Astrocyte of the cerebellum (primary cell): ENCODE measurements around the gene LYSMD2.

Source experiments
- DNase-seq: peaks from one replicate; pipeline ENCODE4 v3.0.0-alpha.2; 2011; ENCODE audit warnings: low read depth
- H3K4me3 ChIP-seq: 2 replicates; pipeline ENCODE4 v1.5.1; 2011; ENCODE audit warnings: mild to moderate bottlenecking, low read depth, low read length, moderate library complexity
- CTCF ChIP-seq: IDR thresholded peaks from 2 replicates; pipeline ENCODE4 v1.5.1; 2012; ENCODE audit warnings: low read length, low read depth, moderate library complexity, mild to moderate bottlenecking; ENCODE audit errors: missing control alignments
- in situ Hi-C: cut with HindIII; loops from 2 replicates; pipeline ENCODE4 v1.10.0; 2017; ENCODE audit warnings: low sequenced_read_pairs

The LYSMD2 gene

GRCh38 chr15:51775967-51776816, 38.7 kb upstream of the LYSMD2 start:
- peak; percentile 31 for DNase-seq
- H3K4me3 ChIP-seq: no peak overlapping the region
- in situ Hi-C loops: no loop called here
- peak; percentile 85 for TF ChIP-seq CTCF

- in situ Hi-C loops: loop anchor here (25.0 kb wide), 1 partner anchor 113 kb away; no protein-coding TSS in a partner anchor
- no peak for TF ChIP-seq CTCF
- H3K4me3 ChIP-seq: no peak overlapping the region
- no peak for DNase-seq
Observed at GRCh38 chr15:51774916-51775315, 37.5 kb upstream of the LYSMD2 start.

GRCh38 chr15:51771773-51772172, 34.3 kb upstream of the LYSMD2 start:
- no peak overlapping the region for H3K4me3 ChIP-seq
- in situ Hi-C loops: loop anchor here (25.0 kb wide), 1 partner anchor 109 kb away; no protein-coding TSS in a partner anchor
- no peak for TF ChIP-seq CTCF
- DNase-seq: no peak

GRCh38 chr15:51770902-51771301, 33.4 kb upstream of the LYSMD2 start:
- no peak for DNase-seq
- TF ChIP-seq CTCF: no peak
- no peak overlapping the region for H3K4me3 ChIP-seq
- in situ Hi-C loops: loop anchor here (25.0 kb wide), 1 partner anchor 109 kb away; no protein-coding TSS in a partner anchor

GRCh38 chr15:51768018-51768417, 30.6 kb upstream of the LYSMD2 start:
- no peak for DNase-seq
- H3K4me3 ChIP-seq: no peak overlapping the region
- no peak for TF ChIP-seq CTCF
- in situ Hi-C loops: loop anchor here (25.0 kb wide), 1 partner anchor 106 kb away; no protein-coding TSS in a partner anchor

- DNase-seq: no peak
- no peak for TF ChIP-seq CTCF
- in situ Hi-C loops: loop anchor here (25.0 kb wide), 1 partner anchor 104 kb away; no protein-coding TSS in a partner anchor
- H3K4me3 ChIP-seq: no peak overlapping the region
Observed at GRCh38 chr15:51766341-51766740, 28.9 kb upstream of the LYSMD2 start.
